OCI-LY7 (cell line): ENCODE results near the gene SPP2. TPM values are rescaled to one million over a fixed set of nuclear protein-coding genes. Genes with fewer than 3 reads are reported as not detected.

Experiments
- BruUV-seq: library from RNA; stranded (reverse); fragments of 400-500 nt; replicated peaks from 2 replicates; lab custom pipeline; 2021; lab: Mats Ljungman, UMichigan
- CTCF ChIA-PET: fragments of 300-600 bp; sonication (Branson Sonifier 250); formaldehyde crosslinking; loops from one replicate; lab custom pipeline; 2022; ENCODE audit warnings: antibody characterized with exemption; ENCODE audit not compliant: unreplicated experiment; lab: Charles Lee
- POLR2A ChIA-PET: fragments of 300-600 bp; sonication (Branson Sonifier 250); formaldehyde crosslinking; loops from one replicate; lab custom pipeline; 2022; ENCODE audit warnings: antibody characterized with exemption; lab: Charles Lee
- DNase-seq: peaks from one replicate; pipeline ENCODE4 v3.0.0-alpha.2; 2015; ENCODE audit warnings: low spot score
- H2AFZ ChIP-seq: fragments of 200-600 bp; sonication (generic), shearing (Covaris generic); 2 replicates; pipeline ENCODE4 v1.6.1; 2014; ENCODE audit warnings: mild to moderate bottlenecking, antibody characterized with exemption, low read length, moderate library complexity
- H3K27ac ChIP-seq: fragments of 200-600 bp; sonication (generic); 2 replicates; pipeline ENCODE4 v1.5.1; 2014; ENCODE audit warnings: mixed run types, low read depth, mild to moderate bottlenecking, moderate library complexity, low read length, inconsistent platforms; ENCODE audit not compliant: poor library complexity, severe bottlenecking
- H3K36me3 ChIP-seq: fragments of 200-600 bp; sonication (generic); 2 replicates; pipeline ENCODE4 v1.6.1; 2014; ENCODE audit warnings: mild to moderate bottlenecking, antibody characterized with exemption, low read length, moderate library complexity, mixed read lengths; ENCODE audit not compliant: insufficient read depth
- H3K4me1 ChIP-seq: fragments of 200-600 bp; sonication (generic); 2 replicates; pipeline ENCODE4 v1.5.1; 2014; ENCODE audit warnings: mild to moderate bottlenecking, low read length; ENCODE audit not compliant: insufficient read depth, poor library complexity, severe bottlenecking
- H3K4me2 ChIP-seq: fragments of 200-600 bp; sonication (generic); 2 replicates; pipeline ENCODE4 v1.6.1; 2014; ENCODE audit warnings: mild to moderate bottlenecking, low read length
- H3K4me3 ChIP-seq: fragments of 200-600 bp; sonication (generic); 2 replicates; pipeline ENCODE4 v1.5.1; 2014; ENCODE audit warnings: mild to moderate bottlenecking, low read depth, low read length; ENCODE audit not compliant: poor library complexity, severe bottlenecking
- H3K79me2 ChIP-seq: fragments of 200-600 bp; sonication (generic); 2 replicates; pipeline ENCODE4 v1.6.1; 2016; ENCODE audit warnings: low read depth, mild to moderate bottlenecking, low read length, moderate library complexity, mixed read lengths; ENCODE audit not compliant: insufficient read depth
- H3K9me2 ChIP-seq: fragments of 200-600 bp; sonication (generic); 2 replicates; pipeline ENCODE4 v1.6.1; 2016; ENCODE audit warnings: mild to moderate bottlenecking, low read length, mixed read lengths; ENCODE audit not compliant: insufficient read depth
- H3K9me3 ChIP-seq: fragments of 200-600 bp; sonication (generic); 2 replicates; pipeline ENCODE4 v1.6.1; 2014; ENCODE audit warnings: mild to moderate bottlenecking, mixed run types, low read length, mixed read lengths
- H4K20me1 ChIP-seq: fragments of 200-600 bp; sonication (generic); 2 replicates; pipeline ENCODE4 v1.6.1; 2014; ENCODE audit warnings: mild to moderate bottlenecking, antibody characterized with exemption, low read length, moderate library complexity, mixed read lengths; ENCODE audit not compliant: insufficient read depth
- EZH2phosphoT487 ChIP-seq: fragments of 200-600 bp; sonication (generic); IDR thresholded peaks from 2 replicates; pipeline ENCODE4 v1.6.1; 2018; ENCODE audit warnings: low read depth, borderline replicate concordance, mild to moderate bottlenecking, mixed run types, antibody characterized with exemption, low read length, moderate library complexity, mixed read lengths
- intact Hi-C: fragments of 100-400 bp; cut with micrococcal nuclease; formaldehyde crosslinking; loops from one replicate; pipeline ENCODE4 v1.10.0; 2022; ENCODE audit not compliant: unreplicated experiment
- total RNA-seq, 2 experiments: library from RNA; depleted of rRNA in 1 of 2; stranded (reverse); fragments of >200 nt in 1 of 2; shearing (Covaris generic) in 1 of 2; gene quantifications; 2 replicates each; pipeline ENCODE4 v1.2.3, GENCODE V29; 2014 to 2022
- TF ChIP-seq, protein P1 (sequence below): fragments of 200-600 bp; sonication (generic); conservative IDR thresholded peaks from 2 replicates; pipeline ENCODE4 v1.5.1; 2014; ENCODE audit warnings: mild to moderate bottlenecking, antibody characterized with exemption, low read length, moderate library complexity, mixed read lengths

SPP2 gene
- total RNA-seq, 2 experiments from 2014 or later, result not detected

DNA sequence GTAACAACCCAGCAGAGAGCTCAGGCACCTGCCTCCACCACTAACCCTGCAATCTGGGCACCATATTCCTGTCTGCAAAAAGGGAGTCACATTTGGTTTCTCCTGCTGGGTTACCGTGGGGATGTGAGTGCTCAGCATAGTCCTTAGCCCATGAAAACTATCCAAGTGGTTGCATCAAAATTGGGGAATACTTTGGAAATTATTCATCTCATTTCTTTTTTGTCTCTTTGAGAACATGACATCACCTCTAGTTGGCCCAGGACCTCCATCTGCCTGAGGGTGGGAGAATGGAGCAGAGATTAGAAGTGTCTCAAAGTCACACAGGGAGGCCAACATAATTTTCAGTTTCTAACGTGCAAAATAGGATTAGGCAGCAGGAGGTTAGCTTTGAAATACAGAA lies 19.3 kb upstream of the SPP2 start:
- Histone ChIP-seq H3K4me2 (no peak overlapping the region), H4K20me1 (no peaks in the 10 kb centered on the region), H3K36me3 (no peaks in the 10 kb centered on the region), H3K4me1 (no peaks in the 10 kb centered on the region), H3K4me3 (no peak overlapping the region), H3K79me2 (no peaks in the 10 kb centered on the region), H3K9me3 (0 out of 2 replicates have a peak, but pooled peaks cover 7% of the 10 kb centered on the region), H3K27ac (no peak overlapping the region), H2AFZ (no peak overlapping the region), H3K9me2 (no peaks in the 10 kb centered on the region)
- ChIA-PET POLR2A (no interaction called here), CTCF (no interaction called here)
- BruUV-seq, result no TSS peak
- DNase-seq, result no peak
- TF ChIP-seq EZH2phosphoT487, result no peak
- TF ChIP-seq, protein P1, sequence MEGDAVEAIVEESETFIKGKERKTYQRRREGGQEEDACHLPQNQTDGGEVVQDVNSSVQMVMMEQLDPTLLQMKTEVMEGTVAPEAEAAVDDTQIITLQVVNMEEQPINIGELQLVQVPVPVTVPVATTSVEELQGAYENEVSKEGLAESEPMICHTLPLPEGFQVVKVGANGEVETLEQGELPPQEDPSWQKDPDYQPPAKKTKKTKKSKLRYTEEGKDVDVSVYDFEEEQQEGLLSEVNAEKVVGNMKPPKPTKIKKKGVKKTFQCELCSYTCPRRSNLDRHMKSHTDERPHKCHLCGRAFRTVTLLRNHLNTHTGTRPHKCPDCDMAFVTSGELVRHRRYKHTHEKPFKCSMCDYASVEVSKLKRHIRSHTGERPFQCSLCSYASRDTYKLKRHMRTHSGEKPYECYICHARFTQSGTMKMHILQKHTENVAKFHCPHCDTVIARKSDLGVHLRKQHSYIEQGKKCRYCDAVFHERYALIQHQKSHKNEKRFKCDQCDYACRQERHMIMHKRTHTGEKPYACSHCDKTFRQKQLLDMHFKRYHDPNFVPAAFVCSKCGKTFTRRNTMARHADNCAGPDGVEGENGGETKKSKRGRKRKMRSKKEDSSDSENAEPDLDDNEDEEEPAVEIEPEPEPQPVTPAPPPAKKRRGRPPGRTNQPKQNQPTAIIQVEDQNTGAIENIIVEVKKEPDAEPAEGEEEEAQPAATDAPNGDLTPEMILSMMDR, result no peak
- intact Hi-C loops, result no loop called here

DNA sequence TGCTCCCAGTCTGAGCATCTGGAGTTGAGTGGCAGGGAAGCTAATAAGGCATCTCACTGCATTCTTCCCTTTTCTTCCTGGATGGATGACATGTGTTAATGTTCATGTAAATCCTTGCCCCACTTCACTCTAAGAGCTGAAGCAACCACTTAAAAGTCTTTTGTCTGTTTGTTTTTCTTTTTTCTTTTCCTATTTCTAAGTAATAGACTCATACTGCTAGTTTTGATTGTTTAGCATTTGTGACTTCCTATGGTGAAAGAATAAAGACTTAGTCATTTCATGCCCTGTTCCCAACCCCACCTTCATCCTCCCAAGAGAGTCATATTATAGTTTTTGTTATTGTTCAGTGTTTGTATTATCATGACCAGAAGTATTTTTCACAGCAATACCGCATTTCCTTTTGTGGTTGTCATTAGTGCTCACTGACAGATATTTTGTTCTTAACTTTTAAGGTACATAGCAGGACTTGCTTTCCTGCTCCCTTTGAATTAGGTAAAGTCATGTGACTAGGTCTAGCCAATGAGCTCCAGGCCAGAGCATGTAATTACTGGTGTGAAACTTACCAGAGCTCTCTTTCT lies 18.1 kb upstream of the SPP2 start:
- no peak for TF ChIP-seq EZH2phosphoT487
- TF ChIP-seq, protein P1, result no peak
- ChIA-PET CTCF (no interaction called here), POLR2A (interaction anchor here (0.6 kb wide), 1 partner anchor 210 kb away, joined by 3 read pairs; no protein-coding TSS in a partner anchor)
- Histone ChIP-seq H2AFZ (no peak overlapping the region), H3K4me1 (no peaks in the 10 kb centered on the region), H3K9me2 (no peaks in the 10 kb centered on the region), H3K4me3 (no peak overlapping the region), H3K27ac (no peak overlapping the region), H3K4me2 (no peak overlapping the region), H4K20me1 (no peaks in the 10 kb centered on the region), H3K9me3 (0 out of 2 replicates have a peak, but pooled peaks cover 7% of the 10 kb centered on the region), H3K36me3 (no peaks in the 10 kb centered on the region), H3K79me2 (no peaks in the 10 kb centered on the region)
- no peak for DNase-seq
- intact Hi-C loops, result no loop called here
- no TSS peak for BruUV-seq

DNA sequence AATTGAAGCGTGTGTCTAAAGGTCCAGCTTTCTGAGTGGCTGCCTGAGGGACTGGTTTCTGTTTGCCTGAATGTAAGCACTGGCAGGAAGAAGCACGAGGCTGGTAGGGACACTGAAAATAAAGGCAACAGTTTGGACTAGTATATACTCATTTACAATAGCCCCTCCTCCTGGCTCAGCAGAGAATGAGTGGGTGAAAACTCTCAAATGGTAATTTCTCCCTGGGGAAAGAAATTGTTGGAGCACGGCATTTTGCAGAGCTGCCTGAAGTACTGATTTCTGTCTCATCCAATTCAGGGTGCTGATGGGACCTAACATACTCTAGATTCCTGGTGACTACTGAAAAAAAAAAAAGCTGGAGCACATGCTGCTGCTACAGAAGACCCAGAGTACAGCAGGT lies 17.3 kb upstream of the SPP2 start:
- DNase-seq, result no peak
- CTCF ChIA-PET, result no interaction called here
- no peaks in the 10 kb centered on the region for H3K4me1 ChIP-seq
- no peak overlapping the region for H3K4me2 ChIP-seq
- TF ChIP-seq, protein P1, result no peak
- TF ChIP-seq EZH2phosphoT487, result no peak
- no peak overlapping the region for H2AFZ ChIP-seq
- no peaks in the 10 kb centered on the region for H3K79me2 ChIP-seq
- no TSS peak for BruUV-seq
- 0 out of 2 replicates have a peak, but pooled peaks cover 7% of the 10 kb centered on the region for H3K9me3 ChIP-seq
- H3K9me2 ChIP-seq, result no peaks in the 10 kb centered on the region
- no peak overlapping the region for H3K4me3 ChIP-seq
- no peaks in the 10 kb centered on the region for H3K36me3 ChIP-seq
- H3K27ac ChIP-seq, result no peak overlapping the region
- intact Hi-C loops, result no loop called here
- POLR2A ChIA-PET, result interaction anchor here (0.6 kb wide), 1 partner anchor 370 kb away, joined by 3 read pairs; no protein-coding TSS in a partner anchor
- H4K20me1 ChIP-seq, result no peaks in the 10 kb centered on the region
